Parietal lobe (tissue), 2 donors: ENCODE results near the gene TUBA8. TPM values are rescaled to one million over a fixed set of nuclear protein-coding genes. Genes with fewer than 3 reads are reported as not detected.

ENCODE experiments used
- small RNA-seq: library from RNA; depleted of rRNA; stranded (forward); fragments of <200 nt; gene quantifications from one replicate; pipeline ENCODE3, GENCODE V24; 2014; ENCODE audit warnings: low replicate concordance
- total RNA-seq: library from RNA; depleted of rRNA; stranded (reverse); fragments of >200 nt; gene quantifications from one replicate; pipeline ENCODE4 v1.2.3, GENCODE V29; 2014

Gene TUBA8
- total RNA-seq: 4.1 TPM

GRCh38 chr22:18110194-18110953 is at the start of gene TUBA8:
TUBA8 (plus strand) TSS chr22:18110809; CDS start chr22:18110866, 57 bp downstream.

GRCh38 chr22:18077639-18078328 is 32.8 kb upstream of the TUBA8 start, which contains the start of gene PEX26:
PEX26 (plus strand) TSS chr22:18077990; CDS start chr22:18078377, 387 bp downstream.

Small RNAs within 50 kb of the gene (small RNA-seq; reads per million reads assigned to genes)
- gene AC016027.5: not detected

Other genes starting within 250 kb of the TUBA8 start
- gene MICAL3, start 86.2 kb upstream of the TUBA8 start, total RNA-seq: 117 TPM
- 19.1 TPM for gene PEX26, start 32.8 kb upstream of the TUBA8 start, total RNA-seq
- gene USP18, start 39.4 kb downstream of the TUBA8 start, total RNA-seq: 1.9 TPM